GM21423 (cell line): ENCODE results near the gene ABCD1.

Experiments
- ATAC-seq: cut with Tn5 transposase; IDR thresholded peaks from one replicate; pipeline ENCODE4 v1.9.1; 2021; ENCODE audit warnings: mild to moderate bottlenecking, moderate library complexity; ENCODE audit not compliant: unreplicated experiment

The ABCD1 gene

DNA sequence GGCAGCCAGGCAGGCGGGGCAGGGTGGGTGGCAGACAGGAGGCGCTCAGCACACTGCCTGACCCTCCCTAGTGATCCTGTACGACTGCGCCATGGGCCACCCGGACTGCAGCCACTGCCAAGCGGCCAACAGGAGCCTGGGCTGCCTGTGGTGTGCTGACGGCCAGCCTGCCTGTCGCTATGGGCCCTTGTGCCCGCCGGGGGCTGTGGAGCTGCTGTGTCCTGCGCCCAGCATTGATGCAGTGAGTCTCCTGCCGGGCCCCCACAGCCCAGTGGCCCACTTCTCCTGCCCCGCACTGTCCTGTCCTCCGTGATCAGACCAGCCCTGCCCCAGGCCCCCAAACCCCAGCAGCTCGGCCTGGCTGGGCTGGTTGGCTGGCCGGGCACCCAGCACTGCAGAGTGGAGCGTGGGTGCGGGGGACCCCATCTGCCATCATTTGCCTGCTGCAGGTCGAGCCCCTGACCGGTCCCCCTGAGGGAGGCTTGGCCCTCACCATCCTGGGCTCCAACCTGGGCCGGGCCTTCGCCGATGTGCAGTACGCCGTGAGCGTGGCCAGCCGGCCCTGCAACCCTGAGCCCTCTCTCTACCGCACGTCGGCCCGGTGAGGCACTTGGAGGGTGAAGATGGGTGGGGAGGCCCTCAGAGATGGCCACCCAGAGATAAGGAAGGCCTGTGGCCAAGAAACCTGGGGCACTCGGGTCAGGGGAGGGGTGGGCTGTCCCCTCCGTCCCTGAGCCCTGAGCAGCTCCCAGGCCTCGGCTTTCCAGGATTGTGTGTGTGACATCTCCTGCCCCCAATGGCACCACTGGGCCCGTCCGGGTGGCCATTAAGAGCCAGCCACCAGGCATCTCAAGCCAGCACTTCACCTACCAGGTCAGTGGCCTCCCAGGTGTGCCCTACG is 47.0 kb downstream of the ABCD1 start:
- no peak for ATAC-seq

DNA sequence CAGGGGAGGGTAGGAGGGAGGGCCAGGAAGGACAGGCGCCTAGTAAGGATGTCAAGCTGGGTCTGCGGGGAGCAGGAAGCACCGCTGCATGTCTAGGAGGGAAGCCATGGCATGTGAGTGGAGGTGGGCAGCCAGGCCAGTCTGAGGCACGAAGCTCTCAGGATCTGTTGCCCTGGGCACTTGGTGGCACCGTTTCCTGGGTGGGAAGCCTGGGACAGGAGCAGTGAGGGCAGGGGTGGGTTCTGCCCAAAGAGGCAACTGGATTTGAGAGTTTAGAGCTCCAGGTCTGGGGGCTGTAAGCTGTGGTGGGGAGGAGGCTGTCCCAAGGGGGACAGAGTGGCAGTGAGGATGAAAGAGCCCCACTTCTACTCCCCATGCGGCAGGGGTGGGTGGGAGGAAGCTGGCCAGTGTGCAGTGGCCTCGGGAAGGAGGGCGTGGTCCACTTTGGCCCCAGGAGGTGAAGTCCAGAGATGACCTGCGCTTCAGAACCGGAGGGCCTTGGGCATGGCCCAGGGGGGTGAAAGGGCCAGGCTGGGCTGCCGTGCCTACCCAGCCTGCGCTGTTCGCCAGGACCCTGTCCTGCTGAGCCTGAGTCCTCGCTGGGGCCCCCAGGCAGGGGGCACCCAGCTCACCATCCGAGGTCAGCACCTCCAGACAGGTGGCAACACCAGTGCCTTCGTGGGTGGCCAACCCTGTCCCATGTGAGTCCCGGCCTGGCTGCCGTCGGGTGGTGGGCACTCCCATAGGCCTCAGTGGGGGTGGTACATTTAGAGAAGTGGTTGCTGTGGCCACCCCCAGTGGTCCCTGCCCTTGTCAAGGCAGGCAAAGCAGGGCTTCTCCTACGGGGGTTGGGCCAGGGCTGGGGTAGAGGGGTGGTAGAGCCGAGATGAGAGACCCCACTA is 47.9 kb downstream of the ABCD1 start:
- no peak for ATAC-seq

DNA sequence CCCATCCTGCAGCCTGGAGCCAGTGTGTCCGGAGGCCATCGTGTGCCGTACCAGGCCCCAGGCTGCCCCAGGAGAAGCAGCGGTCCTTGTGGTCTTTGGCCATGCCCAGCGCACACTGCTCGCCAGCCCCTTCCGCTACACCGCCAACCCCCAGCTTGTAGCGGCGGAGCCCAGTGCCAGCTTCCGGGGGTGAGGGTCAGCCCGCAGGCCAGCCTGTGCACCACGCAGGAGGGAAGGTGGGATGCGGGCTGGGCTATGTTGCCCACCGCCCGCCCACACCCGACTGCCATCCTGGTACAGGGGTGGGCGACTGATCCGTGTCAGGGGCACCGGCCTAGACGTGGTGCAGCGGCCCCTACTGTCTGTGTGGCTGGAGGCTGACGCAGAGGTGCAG is 48.6 kb downstream of the ABCD1 start:
- no peak for ATAC-seq

DNA sequence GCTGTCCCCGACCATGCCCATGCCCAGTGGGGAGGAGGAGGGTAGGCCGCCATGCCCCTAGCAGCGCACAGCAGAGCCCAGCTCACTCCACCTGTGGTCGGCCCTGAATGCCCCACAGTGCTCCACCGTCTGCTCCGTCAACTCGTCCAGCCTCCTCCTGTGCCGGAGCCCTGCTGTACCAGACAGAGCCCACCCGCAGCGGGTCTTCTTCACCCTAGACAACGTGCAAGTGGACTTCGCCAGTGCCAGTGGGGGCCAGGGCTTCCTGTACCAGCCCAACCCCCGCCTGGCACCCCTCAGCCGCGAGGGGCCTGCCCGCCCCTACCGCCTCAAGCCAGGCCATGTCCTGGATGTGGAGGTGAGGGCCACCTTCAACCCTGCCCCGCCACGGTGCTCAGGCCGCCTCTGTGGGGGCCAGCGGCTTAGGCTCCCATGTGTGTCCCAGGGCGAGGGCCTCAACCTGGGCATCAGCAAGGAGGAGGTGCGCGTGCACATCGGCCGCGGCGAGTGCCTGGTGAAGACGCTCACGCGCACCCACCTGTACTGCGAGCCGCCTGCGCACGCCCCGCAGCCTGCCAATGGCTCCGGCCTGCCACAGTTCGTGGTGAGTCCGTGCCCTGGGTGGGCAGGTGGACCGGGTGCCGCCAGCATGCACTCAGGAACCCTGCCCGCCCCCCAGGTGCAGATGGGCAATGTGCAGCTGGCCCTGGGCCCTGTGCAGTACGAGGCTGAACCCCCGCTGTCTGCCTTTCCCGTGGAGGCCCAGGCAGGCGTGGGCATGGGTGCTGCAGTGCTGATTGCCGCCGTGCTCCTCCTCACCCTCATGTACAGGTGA is 49.3 kb downstream of the ABCD1 start:
- ATAC-seq = no peak

DNA sequence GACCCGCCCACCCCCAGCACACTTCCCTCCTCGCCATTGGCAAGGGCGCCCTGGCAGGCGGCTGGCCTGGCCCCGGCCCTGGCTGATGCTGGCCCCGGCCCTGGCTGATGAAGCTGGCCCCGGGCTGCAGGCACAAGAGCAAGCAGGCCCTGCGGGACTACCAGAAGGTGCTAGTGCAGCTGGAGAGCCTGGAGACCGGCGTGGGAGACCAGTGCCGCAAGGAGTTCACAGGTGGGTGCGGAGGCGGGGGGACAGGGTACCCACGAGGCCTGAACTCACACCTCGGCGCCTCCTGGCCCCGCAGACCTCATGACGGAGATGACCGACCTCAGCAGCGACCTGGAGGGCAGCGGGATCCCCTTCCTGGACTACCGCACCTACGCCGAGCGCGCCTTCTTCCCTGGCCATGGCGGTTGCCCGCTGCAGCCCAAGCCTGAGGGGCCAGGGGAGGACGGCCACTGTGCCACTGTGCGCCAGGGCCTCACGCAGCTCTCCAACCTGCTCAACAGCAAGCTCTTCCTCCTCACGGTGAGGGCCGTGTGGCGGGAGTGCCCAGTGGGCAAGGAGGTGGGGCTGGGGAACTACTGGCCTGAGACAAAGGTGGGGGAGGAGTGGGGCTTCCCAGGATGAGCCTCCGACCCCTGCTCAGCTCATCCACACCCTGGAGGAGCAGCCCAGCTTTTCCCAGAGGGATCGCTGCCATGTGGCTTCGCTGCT is 50.1 kb downstream of the ABCD1 start:
- no peak for ATAC-seq

DNA sequence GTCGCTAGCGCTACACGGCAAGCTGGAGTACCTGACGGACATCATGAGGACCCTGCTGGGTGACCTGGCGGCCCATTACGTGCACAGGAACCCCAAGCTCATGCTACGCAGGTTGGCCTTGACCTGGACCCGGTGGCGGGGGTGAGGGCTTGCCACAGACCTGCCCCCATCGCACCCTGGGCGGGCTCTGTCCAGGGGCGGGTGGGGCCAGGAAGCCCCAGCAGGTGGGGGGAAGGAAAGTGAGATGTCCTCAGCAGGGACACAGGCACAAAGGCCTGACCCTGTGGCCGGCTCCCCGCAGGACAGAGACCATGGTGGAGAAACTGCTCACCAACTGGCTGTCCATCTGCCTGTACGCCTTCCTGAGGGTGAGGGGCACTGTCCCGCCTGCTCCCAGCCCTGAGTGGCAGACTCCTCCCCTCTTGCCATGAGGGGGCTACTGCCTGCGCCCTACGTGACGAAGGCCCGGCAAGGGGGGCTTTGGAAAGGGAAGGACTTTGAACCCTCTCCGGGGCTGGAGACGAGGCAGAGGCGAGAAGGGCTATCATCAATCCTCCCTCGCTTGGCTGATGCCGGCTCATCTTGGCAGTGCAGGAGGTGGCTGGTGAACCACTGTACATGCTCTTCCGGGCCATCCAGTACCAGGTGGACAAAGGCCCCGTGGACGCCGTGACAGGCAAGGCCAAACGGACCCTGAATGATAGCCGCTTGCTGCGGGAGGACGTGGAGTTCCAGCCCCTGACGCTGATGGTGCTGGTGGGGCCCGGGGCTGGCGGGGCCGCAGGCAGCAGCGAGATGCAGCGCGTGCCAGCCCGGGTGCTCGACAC is 50.9 kb downstream of the ABCD1 start:
- no peak for ATAC-seq

DNA sequence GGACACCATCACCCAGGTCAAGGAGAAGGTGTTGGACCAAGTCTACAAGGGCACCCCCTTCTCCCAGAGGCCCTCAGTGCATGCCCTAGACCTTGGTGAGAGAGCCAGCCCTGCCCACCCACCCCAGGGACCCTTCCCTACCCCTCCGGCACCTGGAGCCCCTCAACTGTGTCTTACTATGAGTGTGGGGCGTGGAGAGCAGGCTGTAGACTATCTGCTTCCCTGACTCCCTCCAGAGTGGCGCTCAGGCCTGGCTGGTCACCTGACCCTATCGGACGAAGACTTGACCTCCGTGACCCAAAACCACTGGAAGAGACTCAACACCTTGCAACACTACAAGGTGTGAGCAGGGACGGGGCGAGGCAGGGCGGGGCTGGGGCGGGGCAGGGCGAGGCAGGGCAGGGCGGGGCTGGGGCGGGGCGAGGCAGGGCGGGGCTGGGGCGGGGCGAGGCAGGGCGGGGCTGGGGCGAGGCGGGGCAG is 51.5 kb downstream of the ABCD1 start:
- ATAC-seq = no peak

DNA sequence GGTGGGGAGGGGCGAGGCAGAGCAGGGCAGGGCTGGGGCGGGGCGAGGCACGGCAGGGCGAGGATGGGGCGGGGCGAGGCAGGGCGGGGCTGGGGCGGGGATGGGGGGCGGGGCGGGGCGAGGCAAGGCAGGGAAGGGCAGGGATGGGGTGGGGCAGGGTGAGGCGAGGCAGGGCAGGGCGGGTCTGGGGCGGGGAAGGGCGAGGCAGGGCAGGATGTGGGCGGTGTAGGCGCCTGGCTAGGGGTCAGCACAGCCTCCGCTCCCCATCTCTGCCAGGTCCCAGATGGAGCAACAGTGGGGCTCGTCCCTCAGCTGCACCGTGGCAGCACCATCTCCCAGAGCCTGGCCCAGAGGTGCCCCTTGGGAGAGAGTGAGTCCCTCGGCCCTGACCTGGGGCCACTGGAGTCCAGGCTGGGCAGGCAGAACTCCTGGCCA is 52.0 kb downstream of the ABCD1 start:
- ATAC-seq = no peak

DNA sequence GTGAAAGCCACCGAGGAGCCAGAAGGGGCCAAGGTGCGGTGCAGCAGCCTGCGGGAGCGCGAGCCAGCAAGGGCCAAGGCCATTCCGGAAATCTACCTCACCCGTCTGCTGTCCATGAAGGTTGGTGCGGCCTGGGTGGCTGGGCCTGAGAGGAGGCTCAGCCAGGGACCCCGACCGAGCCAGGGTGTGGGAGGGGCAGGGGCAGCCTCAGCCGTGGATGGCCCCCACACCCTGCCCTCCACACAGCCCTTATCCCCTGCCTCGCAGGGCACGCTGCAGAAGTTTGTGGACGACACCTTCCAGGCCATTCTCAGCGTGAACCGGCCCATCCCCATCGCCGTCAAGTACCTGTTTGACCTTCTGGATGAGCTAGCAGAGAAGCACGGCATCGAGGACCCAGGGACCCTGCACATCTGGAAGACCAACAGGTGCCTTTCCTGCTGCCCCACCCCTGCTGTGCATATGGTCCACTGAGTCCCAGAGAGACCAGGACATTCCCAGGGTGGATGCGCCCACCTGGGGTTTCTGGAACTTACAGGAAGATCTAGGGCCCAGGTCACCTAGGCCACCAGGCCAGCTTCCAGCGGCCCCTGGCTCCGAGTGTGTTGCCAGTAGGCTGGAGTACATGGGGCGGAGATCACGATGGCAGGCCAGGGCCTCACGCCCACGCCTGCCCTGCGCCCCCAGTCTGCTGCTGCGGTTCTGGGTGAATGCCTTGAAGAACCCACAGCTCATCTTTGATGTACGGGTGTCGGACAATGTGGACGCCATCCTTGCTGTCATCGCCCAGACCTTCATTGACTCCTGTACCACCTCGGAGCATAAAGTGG is 52.8 kb downstream of the ABCD1 start:
- no peak for ATAC-seq

DNA sequence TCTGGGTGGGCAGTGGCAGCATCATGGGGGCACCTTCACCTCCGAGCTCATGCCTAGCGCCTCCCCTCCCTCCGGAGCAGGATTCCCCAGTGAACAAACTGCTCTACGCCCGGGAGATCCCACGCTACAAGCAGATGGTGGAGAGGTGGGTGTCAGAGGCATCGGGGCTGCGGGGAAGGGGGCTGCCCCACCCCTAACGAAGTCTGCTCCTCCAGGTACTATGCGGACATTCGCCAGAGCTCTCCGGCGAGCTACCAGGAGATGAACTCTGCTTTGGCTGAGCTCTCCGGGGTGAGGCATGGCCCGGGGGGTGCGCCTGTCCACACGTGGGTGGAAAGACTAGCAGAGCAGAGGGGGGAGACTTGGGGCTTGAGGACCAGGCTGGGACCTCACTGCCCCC is 53.5 kb downstream of the ABCD1 start:
- ATAC-seq = no peak

DNA sequence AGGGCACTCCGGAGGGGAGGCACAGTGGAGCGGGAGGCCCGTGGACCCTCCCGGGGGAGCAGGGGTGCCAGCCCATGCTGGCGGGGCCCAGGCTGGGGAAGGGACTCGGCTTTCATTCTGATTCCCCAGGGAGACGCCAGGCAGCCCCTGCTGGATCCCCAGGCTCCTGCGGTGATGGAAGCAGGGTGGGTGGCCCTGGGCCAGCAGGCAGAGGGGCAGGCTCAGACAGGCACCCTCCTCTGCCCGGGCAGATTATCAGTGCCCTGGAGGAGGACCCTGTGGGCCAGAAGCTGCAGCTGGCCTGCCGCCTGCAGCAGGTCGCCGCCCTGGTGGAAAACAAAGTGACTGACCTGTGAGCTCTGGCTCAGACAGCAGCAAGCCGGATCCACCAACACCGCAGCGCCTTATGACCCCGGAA is 54.0 kb downstream of the ABCD1 start:
- no peak for ATAC-seq

DNA sequence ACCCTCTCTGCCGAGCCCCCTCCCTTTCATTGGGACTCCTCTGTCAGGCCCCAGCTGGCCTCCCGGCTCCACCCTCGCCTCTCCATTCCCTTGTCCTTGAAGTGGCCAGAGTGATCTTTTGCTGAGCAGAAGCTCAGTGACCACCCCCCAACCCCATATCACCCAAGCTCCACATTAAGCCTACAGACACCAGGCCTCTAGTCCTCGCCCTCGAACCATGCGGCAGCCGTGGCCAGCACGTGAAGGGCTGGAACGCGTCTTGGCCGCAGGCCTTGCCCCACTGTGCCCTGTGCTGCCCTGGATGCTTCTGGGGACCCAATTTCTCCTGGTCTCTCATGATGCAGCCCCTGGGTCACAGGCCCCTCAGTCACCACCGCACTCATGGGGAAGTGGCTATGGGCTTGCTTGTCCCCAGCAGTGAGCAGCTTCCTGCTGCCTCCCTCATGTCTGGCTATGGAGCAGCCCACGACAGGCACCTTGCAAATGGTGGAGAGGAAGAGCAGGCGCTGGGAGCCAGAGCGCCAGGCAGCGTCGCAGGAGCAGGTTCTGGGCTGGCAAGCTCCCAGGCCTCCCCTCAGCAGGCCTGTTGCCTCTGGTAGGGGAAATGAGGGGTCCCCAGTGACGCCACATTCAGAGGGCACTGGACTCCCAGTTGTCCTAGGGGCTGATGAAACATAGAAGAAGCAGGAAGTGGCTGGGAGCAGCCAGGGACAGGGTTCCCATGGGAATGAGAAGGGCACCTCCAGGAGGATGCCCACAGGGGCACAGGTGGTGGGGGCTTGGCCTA is 55.4 kb downstream of the ABCD1 start:
- no peak for ATAC-seq

DNA sequence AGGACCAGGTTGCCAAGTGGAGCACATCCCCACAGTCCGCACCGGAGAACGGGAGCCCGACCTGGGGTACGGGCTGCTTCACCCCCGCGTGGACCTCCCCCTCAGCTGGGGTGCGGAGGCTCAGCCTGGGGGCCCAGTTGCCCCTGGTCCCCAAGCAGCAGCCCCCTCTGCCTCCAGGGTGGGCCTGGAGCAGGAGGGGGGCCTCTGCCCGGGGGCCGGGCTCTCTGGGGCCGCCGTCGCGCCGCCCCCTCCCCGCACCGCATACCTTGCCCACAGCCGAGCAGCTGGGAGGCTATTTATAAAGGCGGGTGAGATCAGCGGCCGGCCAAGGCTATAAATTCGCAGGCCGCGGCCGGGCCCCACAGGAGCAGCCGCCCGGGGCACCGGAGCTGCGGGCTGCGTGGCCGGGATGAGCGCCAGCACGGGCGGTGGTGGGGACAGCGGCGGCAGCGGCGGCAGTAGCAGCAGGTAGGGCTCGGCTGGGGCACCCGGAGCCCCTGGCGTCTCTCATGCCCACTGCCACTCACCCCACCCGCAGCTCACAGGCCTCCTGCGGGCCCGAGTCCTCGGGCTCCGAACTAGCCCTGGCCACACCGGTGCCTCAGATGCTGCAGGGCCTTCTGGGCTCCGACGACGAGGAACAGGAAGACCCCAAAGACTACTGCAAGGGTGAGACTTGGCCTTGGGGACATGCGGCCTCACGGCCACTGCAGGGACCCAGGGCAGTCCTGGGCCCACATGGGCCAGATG is 56.2 kb downstream of the ABCD1 start, which contains the start of gene SRPK3:
Gene SRPK3 (plus strand): TSS at position 364 of the 750 bp plus-strand sequence. CDS start 46 bp downstream, at position 410.
- ATAC-seq = no peak

DNA sequence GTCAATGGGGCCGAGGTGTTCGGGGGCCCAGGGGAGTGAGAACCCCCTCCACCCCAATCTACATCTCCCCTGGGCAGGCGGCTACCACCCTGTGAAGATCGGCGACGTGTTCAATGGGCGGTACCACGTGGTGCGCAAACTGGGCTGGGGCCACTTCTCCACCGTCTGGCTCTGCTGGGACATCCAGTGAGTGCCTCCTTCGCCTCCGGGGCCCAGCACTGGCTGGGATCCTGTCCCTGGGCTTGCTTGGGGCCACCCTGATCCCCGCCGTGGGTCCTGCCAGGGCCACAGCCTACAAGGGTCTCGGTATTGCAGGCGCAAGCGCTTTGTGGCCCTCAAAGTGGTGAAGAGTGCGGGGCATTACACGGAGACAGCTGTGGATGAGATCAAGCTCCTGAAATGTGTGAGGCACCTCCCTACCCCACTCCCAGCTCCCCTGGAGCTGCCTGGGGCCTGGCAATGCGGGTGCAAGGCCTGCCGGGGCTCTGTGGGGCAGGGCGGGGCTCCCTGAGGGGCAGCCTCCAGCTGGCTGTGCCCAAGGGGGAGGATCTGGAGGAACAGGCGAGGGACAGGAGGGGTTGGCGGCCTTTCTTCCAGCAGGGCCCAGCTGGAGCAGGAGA is 56.9 kb downstream of the ABCD1 start:
- ATAC-seq = no peak

DNA sequence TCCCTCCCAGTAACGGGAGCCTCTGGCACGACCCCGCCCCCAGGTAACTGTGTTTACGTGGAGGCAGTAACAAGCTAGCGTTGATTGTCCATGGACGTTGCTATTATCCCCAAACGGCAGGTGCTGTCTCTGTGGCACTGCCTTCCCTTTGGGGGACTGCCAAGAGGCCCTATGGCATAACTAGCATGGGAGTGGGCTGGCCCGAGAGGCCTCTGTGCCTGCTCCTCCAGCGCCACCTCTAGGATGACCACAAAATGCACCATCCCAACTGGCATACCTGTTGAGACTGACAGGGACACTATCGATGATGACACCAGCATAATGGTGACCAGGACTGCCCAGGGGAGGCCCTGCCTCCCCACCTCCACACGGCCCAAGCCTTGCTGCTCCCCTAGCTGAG is 57.7 kb downstream of the ABCD1 start:
- ATAC-seq = no peak

DNA sequence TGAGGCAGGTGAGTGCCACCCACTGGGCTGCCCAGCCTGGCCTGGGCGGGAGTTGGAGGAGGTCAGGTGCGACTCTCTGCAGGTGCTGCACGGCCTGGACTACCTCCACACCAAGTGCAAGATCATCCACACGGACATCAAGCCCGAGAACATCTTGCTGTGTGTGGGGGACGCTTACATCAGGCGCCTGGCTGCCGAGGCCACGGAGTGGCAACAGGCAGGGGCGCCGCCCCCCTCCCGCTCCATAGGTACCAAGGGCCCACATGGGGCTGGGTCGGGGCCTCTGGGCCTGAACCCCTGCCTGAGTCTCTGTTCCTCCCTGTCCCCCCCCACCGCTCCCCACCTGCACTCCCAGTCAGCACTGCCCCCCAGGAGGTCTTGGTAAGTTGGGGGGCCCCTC is 58.2 kb downstream of the ABCD1 start:
- ATAC-seq = no peak
